WI38 (cell line): ENCODE results near the gene BCAR3.
"Not testable (repeated sequence)": the region's sequence is repeated elsewhere in the genome, so short reads cannot be mapped to it uniquely, and the experiment has no call there.

Experiments
- H3K4me3 ChIP-seq: 2 replicates; pipeline ENCODE4 v1.5.1; 2011; ENCODE audit warnings: low read depth, mild to moderate bottlenecking, control low read depth, low read length
- TF ChIP-seq, protein P1 (sequence below): IDR thresholded peaks from 2 replicates; pipeline ENCODE4 v1.5.1; 2012; ENCODE audit warnings: low read depth, mild to moderate bottlenecking, control low read depth, low read length

The BCAR3 gene

DNA sequence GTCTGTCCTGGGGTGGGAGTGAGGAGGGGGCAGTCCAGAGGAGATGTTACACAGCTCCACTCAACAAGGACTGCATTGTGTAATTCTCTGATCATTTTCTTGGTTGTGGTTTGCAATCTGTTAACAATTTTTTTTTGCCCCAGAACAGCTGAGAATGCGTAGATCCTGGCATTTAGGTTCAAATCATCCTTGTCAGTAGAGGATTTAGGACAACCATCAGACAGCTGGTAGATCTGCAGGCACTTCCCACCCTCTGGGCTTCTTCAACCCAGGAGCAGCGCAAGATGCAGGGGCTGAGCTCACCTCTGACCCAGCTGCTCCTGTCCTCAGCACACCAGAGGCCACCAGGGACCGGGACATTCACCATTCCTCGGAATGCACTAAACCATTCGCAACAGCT lies 13.5 kb downstream of the BCAR3 start:
- TF ChIP-seq, protein P1, sequence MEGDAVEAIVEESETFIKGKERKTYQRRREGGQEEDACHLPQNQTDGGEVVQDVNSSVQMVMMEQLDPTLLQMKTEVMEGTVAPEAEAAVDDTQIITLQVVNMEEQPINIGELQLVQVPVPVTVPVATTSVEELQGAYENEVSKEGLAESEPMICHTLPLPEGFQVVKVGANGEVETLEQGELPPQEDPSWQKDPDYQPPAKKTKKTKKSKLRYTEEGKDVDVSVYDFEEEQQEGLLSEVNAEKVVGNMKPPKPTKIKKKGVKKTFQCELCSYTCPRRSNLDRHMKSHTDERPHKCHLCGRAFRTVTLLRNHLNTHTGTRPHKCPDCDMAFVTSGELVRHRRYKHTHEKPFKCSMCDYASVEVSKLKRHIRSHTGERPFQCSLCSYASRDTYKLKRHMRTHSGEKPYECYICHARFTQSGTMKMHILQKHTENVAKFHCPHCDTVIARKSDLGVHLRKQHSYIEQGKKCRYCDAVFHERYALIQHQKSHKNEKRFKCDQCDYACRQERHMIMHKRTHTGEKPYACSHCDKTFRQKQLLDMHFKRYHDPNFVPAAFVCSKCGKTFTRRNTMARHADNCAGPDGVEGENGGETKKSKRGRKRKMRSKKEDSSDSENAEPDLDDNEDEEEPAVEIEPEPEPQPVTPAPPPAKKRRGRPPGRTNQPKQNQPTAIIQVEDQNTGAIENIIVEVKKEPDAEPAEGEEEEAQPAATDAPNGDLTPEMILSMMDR, result no peak
- no peak overlapping the region for H3K4me3 ChIP-seq

DNA sequence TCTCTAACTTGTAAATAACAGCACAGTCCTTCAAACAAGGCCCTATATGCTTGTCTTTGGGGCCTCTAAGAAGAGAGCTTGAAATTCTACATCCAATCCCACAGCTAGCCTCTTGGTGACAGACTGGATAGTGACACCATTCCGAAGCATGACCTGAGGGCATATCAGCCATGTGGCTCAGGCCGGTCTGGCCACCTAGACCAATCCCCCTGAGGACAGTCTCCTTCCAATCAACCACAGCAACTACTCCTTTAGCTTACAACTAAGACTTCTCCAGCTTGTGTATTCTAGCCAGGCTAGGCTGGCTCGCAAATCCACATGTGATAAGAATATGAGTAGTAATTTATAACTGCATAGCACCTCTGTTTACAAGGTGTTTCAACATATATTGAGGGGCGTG lies 14.0 kb downstream of the BCAR3 start:
- TF ChIP-seq, protein P1, result no peak
- no peak overlapping the region for H3K4me3 ChIP-seq

DNA sequence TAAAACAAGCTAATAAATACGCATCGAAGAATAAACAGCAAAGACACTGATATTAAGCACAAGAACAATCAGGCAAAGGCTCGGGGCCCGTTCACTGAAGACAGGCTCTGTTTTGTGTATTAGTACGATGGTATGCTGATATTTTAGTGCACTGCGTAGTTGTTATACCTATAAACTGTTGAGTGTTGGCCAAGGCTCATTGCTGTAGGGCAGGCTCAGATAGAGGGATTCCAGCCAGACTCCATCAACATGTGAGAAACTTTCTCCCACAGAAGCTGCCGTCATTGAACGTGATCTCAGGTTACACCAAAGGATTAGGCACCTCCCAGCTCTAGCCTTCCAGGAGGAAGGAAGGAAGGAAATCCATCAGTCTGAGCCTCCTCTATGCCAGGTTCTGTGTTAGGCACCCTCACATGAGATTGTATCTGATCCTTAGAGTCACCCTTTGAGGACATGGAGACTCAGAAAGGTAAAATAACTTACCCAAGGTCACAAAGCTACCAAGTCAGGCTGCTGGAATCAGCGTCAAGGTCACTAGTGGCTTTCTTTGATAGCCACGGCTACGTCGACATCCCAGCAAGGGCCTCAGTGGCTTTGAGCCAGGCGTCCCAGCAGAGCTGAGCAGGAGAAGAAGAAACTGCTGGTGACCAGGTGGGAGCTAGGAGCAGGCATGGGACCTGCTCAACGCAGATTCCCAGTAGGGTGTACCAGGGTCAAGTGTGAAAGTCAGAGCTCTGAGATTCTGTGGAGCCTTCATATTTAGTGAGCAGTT lies 14.8 kb downstream of the BCAR3 start:
- TF ChIP-seq, protein P1, result no peak
- H3K4me3 ChIP-seq, result no peak overlapping the region

DNA sequence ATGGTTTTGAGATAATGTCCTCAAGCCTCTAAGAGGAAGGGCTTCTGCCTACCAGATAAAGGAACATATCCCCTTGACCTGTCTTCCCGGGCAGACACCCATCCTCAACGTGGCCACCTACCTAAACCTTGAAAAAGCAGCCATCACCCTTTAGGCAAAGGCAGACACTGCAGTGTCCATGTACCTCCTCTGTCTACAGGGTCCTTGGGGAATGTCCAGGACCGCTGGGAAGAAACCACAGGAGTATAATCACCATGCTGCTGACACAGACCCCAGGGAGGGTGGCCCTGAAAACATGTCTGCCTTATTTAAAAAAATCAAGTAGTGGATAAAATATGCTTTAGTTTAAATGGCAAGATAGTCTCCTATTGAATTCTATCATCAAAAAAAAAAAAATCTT lies 16.6 kb downstream of the BCAR3 start:
- TF ChIP-seq, protein P1, result no peak
- H3K4me3 ChIP-seq, result no peak overlapping the region

DNA sequence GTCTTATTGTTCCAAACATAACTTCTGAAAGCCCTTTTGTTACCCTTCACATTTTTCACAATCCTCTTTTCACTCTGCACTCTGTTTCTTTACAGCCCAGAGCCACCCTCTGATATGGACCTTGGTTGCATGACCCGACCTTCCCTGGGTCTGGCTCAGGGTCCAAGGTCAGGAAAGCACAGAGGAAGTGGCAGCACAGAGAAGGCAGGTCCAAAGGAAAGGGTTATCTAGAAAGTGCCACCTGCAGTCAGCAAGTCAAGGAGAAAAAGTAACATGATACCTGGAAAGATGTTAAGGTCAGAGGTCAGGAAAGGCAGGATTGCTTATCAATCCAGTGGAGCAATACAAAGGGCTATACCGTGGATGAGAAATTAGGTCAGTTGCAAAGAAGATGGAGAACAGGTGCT lies 18.4 kb downstream of the BCAR3 start:
- TF ChIP-seq, protein P1, result no peak
- H3K4me3 ChIP-seq, result no peak overlapping the region

DNA sequence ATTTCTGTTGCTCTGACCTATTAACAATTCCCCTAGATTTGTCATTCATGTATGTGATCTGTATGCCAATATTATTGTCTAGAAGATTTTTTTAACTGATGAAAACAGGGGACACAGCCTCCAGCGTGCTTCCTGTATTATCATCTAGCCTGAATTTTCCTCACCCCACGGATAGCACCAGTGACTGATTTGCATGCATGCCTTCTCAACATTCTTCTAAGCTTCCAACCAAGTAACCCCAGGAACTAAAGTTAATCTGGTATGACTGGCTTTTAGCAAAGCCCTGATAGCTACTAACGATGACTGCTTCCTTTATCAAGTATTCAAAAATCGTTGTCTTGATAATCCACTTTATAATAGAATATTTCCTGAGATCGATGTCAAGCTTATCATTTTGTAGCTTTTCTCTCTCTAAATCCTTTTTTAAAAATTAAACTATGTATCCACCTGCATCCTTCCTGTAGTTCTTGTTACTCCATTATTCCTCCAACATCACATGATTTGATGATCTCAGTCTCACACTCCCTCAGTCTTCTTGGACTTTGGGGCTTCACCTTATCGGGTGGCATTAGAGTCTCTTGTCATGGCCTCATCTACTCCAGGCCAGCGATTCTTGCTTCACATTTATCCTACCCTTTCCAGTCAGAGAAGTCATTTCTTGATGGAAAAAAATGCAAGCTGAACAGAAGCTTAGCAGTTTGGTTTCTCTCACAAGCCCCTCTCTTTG lies 19.0 kb downstream of the BCAR3 start:
- peak overlapping the region; percentile 4; the same call in 1 of the 2 replicates for H3K4me3 ChIP-seq
- TF ChIP-seq, protein P1, result no peak

DNA sequence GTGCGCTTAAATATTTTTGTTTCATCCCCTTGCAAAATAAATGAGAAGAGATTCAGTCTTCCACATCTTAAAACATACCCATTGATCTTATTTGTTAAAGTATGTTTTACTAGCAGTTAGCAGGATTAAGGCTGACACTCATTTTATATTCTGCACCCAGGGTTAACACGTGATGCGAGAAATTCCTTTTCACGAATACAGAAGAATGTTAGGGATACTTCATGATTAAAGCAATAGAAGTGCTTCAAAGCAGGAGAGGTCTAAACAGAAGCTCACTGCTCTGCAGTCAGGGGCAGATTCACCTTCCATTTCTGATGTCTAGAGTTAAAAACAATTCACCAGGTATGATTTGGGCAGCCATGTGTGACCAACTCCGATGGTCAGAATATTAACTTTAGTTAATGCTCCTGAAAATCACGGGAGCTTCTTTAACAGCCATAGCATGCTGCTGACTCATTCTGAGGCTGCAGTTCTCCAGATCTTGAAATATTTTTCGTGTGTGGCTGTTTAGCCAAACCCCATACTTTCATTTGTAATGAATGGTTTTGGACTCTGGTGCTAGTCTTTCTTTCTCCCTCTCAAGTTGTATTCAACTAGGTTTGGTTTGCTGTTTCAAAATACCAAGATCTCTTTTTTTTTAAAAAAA lies 19.7 kb downstream of the BCAR3 start:
- TF ChIP-seq, protein P1, result no peak
- no peak overlapping the region; the same call in 1 of the 2 replicates for H3K4me3 ChIP-seq

DNA sequence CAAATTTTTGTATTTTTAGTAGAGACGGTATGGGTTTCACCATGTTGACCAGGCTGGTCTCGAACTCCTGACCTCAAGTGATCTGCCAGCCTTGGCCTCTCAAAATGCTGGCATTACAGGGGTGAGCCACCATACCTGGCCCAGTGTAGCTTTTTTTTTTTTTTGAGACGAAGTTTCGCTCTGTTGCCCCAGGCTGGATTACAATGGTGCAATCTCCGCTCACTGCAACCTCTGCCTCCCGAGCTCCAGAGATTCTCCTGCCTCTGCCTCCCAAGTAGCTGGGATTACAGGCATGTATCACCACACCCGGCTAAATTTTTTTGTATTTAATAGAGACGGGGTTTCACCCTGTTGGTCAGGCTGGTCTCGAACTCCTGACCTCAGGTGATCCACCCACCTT lies 20.3 kb downstream of the BCAR3 start:
- H3K4me3 ChIP-seq, result not testable (repeated sequence)
